22Rv1 (cell line): ENCODE results near the gene LCA5L.

ENCODE experiments used
- ZFX ChIP-seq: fragments of 450-650 bp; IDR thresholded peaks from 2 replicates; pipeline ENCODE4 v1.6.1; 2017; ENCODE audit warnings: antibody characterized with exemption, borderline replicate concordance
- TF ChIP-seq, protein P1 (sequence below): fragments of 450-650 bp; IDR thresholded peaks from 2 replicates; pipeline ENCODE4 v1.5.1; 2017; ENCODE audit warnings: mild to moderate bottlenecking

DNA sequence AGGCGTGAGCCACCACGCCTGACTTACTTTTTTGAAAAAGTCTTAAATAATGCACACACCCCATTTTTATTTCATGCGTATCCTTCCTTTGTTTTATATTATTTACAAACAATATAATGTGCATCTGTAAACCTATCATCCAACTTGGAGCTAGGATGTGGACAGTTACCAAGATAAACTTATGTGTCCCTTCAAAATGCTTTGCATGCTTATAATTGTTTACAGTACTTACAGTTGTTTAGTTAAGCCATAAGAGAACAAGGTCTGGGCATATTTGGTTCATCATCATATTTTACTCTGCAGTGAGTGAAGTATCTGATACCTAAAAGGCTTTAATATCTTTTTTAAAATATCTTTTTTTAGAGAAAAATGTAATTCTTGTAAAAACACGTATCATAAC is 80.6 kb downstream of the LCA5L start:
- TF ChIP-seq, protein P1, sequence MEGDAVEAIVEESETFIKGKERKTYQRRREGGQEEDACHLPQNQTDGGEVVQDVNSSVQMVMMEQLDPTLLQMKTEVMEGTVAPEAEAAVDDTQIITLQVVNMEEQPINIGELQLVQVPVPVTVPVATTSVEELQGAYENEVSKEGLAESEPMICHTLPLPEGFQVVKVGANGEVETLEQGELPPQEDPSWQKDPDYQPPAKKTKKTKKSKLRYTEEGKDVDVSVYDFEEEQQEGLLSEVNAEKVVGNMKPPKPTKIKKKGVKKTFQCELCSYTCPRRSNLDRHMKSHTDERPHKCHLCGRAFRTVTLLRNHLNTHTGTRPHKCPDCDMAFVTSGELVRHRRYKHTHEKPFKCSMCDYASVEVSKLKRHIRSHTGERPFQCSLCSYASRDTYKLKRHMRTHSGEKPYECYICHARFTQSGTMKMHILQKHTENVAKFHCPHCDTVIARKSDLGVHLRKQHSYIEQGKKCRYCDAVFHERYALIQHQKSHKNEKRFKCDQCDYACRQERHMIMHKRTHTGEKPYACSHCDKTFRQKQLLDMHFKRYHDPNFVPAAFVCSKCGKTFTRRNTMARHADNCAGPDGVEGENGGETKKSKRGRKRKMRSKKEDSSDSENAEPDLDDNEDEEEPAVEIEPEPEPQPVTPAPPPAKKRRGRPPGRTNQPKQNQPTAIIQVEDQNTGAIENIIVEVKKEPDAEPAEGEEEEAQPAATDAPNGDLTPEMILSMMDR, result no peak
- no peak for TF ChIP-seq ZFX
